ENCODE data around the gene ITPR2.

DNA sequence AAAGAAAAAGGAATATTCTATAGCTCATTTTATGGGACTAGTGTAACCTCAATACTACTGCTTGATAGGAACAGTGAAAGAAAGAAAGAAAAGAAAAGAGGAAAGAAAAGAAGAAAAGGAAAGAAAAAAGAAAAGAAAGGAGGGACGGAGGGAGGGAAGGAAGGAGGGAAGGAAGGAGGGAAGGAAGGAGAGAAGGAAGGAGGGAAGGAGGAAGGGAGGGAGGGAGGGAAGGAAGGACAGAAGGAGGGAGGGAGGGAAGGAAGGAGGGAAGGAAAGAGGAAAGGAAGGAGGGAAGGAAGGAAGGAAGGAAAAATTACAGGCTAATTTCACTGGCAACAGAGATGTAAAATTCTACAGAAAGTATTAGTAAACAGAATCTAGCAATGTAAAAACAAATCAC, 215.5 kb downstream of the ITPR2 start:
- TF ChIP-seq, protein P1, sequence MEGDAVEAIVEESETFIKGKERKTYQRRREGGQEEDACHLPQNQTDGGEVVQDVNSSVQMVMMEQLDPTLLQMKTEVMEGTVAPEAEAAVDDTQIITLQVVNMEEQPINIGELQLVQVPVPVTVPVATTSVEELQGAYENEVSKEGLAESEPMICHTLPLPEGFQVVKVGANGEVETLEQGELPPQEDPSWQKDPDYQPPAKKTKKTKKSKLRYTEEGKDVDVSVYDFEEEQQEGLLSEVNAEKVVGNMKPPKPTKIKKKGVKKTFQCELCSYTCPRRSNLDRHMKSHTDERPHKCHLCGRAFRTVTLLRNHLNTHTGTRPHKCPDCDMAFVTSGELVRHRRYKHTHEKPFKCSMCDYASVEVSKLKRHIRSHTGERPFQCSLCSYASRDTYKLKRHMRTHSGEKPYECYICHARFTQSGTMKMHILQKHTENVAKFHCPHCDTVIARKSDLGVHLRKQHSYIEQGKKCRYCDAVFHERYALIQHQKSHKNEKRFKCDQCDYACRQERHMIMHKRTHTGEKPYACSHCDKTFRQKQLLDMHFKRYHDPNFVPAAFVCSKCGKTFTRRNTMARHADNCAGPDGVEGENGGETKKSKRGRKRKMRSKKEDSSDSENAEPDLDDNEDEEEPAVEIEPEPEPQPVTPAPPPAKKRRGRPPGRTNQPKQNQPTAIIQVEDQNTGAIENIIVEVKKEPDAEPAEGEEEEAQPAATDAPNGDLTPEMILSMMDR (IDR thresholded peaks at IDR 0.05) = no peak
- TF ChIP-seq KDM1A (IDR thresholded peaks at IDR 0.05; ENCODE audit: low read depth) (no peak), RCOR1 (IDR thresholded peaks at IDR 0.05; ENCODE audit: low read depth, low read length) (no peak), SMC3 (IDR thresholded peaks at IDR 0.05) (no peak), POLR2A (IDR thresholded peaks at IDR 0.05; ENCODE audit: low read length) (no peak), EHMT2 (IDR thresholded peaks at IDR 0.05; ENCODE audit: low read depth) (no peak), BHLHE40 (IDR thresholded peaks at IDR 0.05; ENCODE audit: low read depth, low read length) (no peak), NR3C1 (IDR thresholded peaks at IDR 0.05) (no peak), CHD2 (IDR thresholded peaks at IDR 0.05; ENCODE audit: low read length, partially characterized antibody) (no peak), RFX5 (IDR thresholded peaks at IDR 0.05) (no peak), RAD21 (conservative IDR thresholded peaks at IDR 0.05 in 1 of 2, IDR thresholded peaks at IDR 0.05 in 1 of 2) (no peak), ZSCAN20 (CRISPR knock-in tag; IDR thresholded peaks at IDR 0.05) (no peak)
- TF ChIP-seq, protein P2, sequence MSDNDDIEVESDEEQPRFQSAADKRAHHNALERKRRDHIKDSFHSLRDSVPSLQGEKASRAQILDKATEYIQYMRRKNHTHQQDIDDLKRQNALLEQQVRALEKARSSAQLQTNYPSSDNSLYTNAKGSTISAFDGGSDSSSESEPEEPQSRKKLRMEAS (IDR thresholded peaks at IDR 0.05) = no peak
- TF ChIP-seq, protein P3, sequence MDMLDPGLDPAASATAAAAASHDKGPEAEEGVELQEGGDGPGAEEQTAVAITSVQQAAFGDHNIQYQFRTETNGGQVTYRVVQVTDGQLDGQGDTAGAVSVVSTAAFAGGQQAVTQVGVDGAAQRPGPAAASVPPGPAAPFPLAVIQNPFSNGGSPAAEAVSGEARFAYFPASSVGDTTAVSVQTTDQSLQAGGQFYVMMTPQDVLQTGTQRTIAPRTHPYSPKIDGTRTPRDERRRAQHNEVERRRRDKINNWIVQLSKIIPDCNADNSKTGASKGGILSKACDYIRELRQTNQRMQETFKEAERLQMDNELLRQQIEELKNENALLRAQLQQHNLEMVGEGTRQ (IDR thresholded peaks at IDR 0.05) = no peak

Measured in A549 (cell line).